ENCODE data around the gene NRG3.

The NRG3 gene

DNA sequence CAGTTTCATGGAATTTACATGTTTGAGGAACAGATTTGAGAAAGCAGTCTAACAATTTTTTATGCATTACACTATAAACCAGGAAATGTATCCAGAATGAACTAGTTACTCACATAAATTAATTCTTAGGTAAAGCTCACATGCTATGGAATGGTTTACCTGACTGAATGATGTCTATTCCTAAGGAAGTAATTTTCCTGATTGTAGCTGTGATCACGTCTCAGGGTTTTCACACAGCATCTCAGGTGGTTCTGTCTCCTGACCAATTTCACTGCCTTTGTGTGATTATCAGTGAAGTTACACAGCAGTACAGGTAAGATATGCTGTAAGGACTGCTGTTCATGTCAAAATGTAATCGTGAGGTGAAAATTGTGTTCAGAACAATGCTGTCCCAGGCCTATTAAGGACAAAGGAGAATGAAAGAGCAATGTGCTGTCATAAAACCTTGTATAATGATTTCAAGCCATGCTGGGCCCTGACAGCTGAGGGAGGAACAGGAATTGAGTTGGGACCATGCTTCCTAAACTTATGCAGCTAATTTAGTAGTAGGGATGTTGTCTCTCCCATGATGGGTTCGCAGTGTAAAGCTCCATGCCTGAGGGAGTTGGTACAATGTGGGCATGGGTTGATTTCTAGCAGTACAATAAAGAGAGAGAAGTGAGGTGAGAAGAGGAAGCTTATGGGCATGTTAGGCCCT, 631.8 kb downstream of the NRG3 start:
- DNase-seq = no peak

DNA sequence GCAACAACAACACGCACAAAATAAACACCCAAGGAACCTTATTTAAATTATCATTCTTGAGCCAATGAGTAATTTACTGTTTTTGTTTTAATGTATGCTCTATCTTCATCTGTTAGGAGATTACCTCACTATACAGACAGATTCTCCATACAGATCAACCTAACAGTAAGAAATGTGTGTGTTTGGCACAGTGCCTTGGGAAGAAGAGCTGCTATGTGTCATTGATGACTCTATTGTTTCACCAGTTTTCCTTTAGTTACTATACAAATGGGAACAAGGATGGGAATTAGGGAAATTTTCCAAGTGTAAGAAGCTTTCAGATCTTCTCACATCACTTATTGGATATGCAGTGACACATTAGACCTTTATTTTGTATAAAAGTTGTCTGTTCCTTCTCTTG, 640.3 kb downstream of the NRG3 start:
- no peak for DNase-seq

DNA sequence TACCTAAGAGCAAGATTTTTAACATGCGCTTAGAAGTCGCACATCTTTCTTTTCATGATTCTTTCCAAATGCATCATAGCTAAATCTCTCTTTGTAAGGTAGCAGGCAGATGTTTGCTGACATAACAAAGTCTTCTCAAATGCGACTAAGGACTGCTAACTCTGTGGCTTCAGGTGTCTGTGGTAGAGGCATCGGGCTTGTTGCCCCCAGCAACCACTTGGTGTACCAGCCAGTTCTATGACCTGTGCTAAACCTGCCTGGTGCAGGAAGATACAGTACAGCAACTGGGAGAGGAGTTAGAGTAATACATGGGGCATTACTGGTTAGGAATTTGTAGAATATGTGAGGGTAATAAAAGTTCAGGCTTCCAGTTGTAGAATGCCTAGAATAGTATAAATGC, 654.1 kb downstream of the NRG3 start:
- DNase-seq = no peak

DNA sequence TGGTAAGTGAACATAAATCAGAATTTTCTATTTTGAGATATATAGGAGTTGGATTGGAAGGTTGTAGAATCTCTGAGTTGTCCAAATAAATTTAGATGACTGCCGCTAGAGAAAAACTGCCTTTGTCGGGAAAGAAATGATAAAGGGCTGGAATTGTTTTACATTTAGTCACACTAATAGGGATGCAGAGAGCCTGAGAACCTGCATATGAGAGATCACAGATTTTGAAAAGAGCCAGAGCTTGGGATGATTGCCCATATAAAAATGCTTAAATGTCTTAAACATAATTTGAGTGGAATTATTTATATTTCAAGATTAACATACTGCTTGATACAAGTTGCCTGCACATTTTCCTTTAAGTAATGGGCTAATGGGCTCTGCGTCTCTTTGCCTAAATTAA, 660.5 kb downstream of the NRG3 start:
- no peak for DNase-seq

DNA sequence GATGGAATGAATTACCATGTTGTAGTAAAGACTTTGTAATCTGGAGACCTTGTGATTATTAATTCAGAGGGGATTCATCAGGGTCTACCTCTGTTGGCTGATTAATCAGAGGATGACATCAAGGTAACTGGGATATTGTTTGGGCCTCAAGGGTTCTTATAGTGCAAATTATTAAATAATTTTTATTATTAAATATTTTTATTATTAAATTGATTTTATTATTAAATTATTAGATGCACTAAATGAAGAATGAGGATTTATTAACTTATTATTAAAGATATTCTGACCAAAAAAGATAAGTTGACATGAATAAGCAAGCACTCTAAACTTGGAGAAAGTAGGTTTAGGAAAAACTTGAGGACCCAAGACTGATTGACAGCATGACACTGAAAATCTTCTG, 661.7 kb downstream of the NRG3 start:
- no peak for DNase-seq

DNA sequence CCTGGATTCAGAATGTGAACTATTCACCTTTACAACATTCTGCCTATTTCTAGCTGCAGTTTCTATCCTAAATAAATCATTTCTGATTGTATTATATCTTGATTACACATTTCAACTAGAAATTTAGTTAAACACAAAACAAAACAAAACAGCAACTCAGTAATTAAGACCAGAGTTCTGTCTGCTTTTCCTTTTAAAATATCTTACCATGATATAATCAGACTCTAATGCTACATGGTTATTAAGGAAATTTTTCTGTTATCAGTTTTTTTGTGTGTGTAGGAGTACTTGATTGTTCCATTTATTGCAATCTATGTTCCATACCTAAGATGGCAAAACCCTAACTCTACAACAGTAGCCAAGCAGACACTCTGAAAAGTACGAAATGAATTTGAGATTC, 663.3 kb downstream of the NRG3 start:
- DNase-seq = no peak

DNA sequence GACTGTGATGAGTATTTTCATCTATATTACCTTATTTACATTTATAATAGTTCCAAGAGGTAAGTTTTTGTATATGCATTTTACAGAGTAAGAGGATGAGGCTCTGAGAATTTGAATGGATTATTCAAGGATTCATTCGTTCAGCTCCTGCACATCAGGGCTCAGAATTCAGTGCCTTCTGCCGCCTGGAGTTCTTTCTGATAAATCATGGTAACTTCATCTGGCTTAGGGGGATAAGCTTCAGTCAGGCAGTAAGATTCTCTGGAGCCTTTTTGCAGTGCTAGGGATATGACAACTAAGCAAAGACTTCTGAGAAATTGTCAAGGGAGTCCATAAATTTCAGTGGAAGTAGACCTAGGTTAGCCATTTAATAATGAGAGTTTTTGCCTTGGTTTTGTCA, 668.6 kb downstream of the NRG3 start:
- DNase-seq = no peak

DNA sequence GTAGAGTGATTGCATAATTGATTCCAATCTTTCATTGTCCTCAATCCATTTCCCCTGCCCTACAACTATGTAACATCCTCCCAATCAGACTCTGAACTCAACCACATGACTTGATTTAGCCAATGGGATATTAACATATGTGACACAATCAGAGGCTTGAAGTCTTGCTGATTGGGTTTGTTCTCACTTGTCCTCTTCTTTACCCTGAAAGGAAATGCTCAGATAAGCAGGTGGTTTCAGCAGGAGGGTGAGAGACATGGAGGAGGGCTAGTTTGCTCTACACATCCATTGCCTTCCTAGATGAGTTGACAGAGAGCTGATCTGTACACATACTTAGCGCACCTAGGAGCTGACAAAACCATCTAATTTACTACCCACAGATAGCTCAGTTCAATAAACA, 669.4 kb downstream of the NRG3 start:
- no peak for DNase-seq

DNA sequence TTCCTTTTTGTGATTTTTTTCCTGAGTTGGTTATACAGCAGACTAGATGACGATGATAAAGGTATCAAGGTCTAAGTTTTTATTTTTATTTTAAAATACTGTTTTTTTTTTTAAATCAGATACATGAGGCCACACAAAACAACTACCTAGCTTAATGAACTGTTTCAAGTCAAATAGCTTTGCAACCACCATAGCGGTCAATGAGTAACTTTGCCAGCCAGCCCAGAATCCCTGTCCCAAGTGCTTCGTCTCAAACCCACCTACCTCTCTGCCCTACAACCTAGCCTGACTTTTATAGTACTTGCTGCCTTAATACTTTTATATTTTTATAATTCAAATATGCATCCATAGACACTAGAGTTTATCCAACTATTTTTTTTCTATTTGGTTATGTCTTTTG, 676.5 kb downstream of the NRG3 start:
- no peak for DNase-seq

DNA sequence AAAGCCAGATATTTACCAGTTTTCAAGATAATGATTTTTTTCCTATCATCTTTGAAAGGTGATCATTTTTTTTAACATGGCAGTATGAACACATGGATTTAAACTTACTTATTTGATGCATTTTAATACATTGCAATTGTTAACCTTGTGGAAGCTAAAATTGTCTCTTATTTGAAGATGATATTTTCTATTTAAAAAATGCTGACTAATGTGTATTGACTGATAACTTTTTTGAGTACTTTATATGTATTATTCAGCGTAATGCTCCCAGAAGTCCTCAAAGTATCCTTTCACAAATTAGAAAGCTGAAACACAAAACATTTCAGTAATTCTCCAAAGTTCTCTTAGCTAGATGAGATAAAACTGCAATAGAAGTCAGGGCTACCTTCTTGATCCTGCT, 677.3 kb downstream of the NRG3 start:
- DNase-seq = no peak

DNA sequence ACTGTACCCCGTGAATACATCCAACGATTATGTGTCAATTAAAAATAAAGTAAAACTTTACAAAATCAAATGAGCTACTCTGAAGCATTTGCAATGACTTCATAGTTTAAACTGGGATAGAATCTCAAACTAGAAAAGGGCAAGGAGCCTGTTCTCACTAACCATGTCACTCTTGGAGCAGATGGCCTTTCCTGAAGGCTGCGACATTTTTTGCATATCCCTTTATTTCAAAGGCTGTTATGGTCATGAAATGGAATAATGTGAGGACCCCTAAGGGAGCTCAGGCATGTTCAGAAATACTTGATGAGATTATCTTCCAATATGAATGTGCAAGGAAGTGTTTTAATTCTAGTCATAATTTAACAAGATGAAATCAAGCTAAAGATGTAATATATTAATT, 679.4 kb downstream of the NRG3 start:
- DNase-seq = no peak

DNA sequence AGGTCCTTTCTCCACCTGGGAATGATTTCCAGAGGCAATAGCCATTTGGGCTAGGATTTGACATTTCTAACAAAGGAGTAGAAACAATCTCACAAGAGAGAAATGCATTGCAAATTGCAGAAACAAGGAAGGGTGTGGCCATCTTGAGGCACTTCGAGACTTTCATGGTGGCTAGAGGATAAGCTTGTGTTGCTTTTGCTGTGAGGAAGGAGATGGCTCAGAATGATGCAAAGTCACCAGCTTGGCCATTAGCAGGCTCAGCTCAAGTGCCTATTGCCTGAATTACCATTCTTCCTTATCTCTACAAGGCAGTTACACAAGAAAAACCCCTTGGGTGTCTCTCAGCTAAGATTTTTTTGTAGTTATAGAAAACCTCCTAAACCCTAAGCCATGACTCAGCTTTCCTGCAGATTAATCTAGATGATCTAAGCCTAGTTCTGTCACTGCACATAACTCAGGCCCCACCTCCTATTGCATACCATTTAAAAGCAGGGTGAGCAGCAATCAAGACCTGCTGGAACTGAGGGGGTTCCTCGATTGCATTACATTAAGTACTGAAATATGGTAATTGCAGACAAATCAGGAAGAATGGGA, 683.1 kb downstream of the NRG3 start:
- no peak for DNase-seq

DNA sequence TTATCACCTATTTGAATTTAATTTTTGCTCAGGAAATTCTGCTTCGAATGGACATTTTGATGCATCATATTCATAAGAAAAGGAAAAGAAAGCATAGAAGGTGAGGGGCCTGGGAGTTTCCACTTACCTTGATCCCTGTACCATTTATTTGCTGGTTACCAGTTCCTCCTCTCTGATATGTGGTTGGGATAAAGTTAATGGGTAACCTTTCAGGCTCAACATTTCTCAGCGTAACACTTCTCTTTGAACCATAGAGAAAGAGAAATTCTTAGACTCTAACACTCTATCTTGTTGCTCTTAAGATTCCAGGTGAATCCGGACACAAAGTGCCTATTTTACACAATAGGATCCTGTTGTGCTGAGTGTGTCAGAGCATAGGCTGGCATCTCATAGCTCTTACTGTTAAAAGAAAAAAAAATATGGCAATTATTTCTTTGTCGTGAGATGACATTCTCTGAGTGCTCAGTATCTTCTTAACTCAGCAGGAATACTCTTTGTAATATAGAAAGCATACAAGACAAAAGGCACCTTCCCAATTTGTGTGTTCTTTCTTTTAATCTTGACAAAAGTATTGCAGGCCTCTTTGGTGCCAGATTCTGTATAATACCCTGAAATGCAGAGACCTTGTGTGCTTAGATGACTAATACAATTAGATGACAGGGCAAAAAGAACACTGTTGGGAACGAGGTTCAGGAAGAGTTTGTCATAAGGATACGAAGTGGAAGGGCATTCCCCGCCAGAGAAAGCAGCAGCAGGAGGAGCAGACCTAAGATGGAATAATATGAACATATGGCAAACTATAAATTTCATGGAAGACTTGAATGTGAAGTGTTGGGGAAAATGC, 689.6 kb downstream of the NRG3 start:
- no peak for DNase-seq

DNA sequence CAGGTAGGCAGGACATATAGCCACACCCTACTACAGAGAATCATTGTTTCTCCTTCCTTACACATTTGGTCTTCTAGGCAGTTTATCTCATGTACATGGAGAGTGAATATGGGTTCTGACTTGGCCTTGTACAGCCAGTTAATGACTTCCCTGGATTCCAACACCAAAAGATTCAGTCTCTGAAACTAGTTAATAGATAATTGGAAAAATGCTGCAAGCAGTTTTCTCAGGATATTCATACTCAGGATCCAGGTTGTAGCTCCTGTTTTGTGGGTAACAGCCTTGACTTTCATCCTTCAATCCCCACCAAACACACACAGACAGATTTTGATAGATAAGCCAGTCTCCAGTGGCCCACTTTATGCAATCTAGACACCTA, 690.2 kb downstream of the NRG3 start:
- no peak for DNase-seq

DNA sequence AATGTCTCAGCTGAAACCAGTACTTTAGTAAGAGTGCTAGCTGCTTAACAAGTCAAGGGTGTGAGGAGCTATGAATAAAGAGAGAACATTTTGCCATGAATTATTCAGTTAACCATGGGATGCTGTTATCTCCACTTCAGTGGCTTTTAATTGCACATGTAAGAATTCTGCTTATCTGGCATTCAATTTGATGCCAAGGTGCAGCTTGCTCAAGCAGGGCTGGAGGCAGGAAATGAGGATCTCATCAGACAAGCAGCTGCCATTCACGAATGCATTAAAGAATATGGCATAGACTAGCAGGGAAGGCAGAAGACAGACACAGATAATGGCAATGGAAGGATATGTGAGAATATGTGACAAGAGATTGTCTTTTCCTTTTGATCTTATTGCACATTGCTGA, 697.8 kb downstream of the NRG3 start:
- no peak for DNase-seq

DNA sequence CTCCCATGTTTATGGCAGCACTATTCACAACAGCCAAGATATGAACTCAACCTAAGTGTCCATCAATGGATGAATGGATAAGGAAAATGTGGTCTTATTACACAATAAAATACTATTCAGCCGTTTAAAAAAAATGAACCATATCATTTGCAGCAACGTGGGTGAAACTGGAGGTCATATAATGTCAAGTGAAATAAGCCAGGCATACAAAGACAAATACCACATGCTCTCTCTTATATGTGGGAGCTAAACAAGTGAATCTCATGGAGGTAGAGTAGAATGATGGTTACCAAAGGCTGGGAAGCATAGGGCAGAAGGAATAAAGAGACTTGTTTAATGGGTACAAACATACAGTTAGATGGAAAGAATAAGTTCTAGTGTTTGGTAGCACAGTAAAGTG, 699.1 kb downstream of the NRG3 start:
- DNase-seq = no peak

DNA sequence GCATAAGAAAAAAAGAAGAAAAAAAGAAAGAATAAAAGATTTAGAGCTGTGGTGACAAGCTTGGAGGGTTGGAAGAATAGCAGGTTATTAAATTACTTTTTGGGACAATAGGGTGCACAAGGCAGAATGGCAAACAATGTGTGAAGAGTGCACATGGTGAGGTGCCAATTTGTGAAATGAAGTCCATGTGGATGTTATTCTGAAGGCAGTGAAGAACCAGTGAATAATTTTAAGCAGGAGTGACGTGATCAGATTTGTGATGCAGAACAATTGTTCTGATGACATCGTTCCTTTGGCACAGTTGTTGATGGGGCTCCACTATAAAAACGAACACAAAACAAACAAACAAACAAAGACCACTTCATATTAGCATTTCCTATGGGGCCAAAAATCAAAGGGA, 700.3 kb downstream of the NRG3 start:
- DNase-seq = no peak

DNA sequence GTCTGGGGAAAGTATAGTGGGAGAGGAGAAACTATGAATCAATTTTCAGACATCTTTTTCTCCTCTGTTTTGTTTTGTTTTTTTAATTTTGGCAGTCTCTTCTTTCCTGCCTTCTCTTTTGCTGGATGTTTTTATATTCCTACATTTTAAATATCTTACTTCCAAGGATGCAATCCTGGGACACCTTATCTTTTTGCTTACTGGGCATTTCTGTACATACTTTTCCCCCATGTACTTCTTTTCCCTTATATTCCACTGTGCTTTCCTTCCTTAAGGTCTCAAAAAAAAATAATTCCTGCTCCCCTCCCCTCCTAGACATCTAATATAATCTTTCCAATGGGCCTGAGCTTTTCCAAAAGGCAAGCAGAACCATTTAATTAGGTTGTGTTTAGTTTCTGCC, 701.1 kb downstream of the NRG3 start:
- DNase-seq = no peak

DNA sequence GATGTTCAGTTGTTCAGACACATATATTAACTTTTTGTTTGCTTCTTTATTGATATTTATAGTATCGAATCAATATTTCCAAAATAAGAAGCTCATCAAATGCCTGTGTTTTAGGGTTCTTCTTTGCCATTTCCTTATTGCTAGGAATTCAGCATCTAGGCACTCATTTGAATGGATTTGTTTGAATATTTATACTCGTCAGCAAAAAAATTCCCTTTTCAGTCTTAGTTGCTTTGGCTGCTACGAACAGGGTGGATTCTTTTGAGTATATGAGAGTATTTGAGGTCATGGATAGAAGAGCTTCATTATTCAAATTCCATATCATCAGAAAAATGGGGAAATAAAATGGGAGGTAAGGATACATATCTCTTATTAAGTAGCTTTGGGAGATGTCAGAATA, 706.9 kb downstream of the NRG3 start:
- DNase-seq = no peak

DNA sequence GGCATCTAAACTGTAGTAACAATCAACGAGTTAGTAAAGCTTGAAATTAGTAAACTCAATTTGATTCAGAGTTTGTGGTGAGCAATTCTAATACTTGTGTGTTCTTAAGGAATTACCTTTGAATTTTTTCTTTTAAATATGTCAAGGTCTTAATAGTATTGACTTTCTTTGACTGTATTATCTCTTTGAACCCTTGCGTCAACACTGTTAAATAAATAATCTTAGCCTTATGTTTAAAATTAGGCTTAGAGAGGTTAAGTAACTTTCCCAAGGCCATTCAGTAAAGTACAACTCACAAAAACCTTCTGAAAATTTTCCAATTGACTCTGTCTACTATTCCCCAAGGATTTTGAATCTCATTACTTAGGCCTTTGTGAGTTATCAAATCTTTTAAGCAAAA, 716.4 kb downstream of the NRG3 start:
- no peak for DNase-seq

DNA sequence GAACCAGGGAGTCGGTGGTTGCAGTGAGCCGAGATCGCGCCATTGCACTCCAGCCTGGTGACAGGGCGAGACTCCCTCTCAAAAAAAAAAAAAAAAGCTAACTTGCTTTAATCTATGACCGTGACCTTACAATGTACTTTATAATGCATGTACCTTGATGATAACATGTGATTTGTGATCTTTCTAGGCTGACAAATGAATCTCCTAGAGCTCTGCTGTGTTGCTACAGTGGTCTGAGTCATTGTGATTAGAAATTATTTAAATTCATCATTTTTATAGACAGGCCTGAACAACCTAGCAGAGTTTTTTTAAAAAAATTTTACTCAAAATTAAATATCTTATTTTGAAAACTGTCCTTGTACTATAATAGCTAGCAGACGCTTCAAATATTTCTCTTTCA, 722.8 kb downstream of the NRG3 start:
- DNase-seq = no peak

DNA sequence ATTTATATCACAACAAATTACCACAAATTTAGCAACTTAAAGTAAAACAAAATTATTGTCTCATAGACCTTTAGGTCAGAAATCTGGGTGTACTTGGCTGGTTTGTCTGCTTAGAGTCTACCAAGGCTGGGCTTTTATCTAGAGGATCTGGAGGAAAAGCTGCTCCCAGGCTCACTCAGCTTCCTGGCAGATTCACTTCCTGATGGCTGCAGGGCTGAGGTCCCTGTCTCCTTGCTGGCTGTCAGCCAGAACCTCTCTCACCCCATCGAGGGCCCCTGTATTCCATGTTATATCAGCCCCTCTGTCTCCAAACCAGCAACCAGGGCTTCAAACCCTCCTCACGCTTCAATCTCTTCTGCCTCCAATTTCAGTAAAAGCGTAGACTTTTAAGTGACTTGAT, 734.9 kb downstream of the NRG3 start:
- no peak for DNase-seq

DNA sequence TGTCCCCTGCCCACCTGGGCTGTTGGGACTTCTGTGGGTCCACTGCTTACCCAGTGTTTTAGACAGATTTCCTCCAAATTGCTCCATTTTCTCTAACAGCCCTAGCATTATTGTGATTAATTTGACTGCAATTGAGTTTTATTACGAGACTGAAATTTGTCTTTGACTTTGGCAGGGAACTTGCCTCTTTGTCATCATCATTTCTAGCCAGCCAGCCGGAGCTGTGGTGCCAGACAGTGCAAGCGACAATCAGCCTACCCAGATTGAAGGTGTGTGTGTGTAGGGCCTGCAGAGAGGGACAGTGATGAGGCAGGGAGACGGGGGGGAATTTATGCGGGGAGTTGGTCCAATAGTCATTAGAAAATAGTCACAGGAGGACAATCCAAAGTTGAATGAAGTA, 743.0 kb downstream of the NRG3 start:
- no peak for DNase-seq

DNA sequence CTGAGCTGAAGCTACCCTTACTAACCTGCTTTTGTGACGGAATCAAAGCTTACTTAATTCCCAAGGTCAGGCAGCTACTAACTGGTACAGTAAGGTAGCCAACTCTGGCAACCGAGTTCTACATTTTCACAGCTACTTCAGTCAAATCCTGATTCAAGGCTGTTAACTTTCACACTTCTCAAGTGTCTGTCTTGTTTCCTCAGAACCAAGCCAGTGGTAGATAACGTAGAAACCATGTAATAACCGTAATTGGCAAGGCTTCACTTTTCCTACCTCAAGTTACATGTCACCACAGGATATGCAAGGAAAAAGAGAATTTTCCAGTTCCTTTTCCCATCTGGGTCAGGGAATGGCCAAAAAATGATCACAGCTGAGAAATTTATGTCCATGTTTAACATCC, 746.7 kb downstream of the NRG3 start:
- no peak for DNase-seq

DNA sequence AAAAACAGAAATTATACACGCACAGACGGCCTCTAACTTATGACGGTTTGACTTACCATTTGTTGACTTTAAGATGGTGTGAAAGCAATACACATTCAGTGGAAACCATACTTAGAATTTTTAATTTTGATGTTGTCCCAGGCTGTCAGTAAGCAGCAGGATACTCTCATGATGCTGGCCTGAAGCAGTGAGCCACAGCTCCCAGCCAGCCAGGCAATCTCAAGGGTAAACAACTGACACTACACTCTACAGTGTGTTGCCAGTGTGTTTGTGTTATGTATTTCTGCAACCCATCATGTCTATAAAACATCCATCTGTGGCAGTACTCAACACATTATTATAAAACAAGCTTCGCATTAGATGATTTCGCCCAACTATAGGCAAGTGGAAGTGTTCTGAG, 747.5 kb downstream of the NRG3 start:
- DNase-seq = no peak
